UCSD-AML1 (cell line): Measurements from ENCODE around the gene SCTR.
A peak's percentile ranks its signal among the peaks of the same experiment; 100 is the strongest.

Experiments
- DNase-seq: peaks from one replicate; lab custom pipeline; 2025; ENCODE audit not compliant: unreplicated experiment; lab: John Stamatoyannopoulos, UW

The SCTR gene

DNA sequence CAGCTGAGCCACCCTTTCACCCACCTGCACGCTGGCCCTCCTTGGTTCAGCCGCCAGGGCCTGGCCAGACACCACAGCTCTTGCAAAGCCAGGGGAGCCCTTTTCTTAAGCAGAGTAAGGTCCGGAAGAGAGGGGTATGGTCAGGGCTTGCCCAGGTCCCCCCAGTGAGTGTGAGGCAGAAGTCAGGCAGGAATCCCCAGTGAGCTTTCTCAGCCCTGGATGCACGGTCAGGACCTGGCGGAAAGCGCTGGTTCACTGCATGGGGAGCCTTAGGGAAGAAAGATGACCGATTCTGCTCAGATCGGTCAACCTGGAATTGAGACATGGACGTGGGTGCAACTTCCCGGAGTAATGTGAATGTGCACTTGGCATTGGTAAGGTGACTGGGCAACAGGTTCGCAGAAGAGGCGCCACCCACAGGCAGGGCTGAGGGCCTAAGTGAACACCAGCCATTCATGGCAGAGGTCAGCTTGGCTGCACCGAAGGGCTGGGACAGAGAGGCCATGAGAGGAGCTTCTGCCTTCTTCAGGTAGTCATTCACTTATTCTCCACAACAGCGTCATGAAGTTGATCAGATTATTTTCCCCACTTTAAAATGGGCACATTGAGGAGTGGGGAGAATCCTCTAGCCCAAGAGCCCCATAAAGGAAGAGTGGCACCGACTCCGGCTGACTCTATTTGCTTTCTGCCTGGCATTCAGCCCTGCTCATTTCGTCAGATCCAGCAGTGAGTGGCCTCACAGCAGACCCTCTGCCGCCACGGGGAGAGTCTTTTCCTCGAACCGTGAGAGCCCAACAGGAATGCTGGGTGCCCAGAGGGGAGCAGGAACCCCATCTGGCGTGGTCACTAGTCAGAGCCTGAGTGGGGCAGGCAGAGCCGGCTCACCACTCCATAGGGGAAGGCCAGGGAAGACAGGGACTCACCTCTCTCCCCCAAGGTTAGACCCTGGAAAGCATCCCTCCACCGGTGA is 35.8 kb downstream of the SCTR start:
- no peak for DNase-seq

- DNase-seq, result peak; percentile 31
Observed at GRCh38 chr2:119487434-119488244, 36.6 kb downstream of the SCTR start.

DNA sequence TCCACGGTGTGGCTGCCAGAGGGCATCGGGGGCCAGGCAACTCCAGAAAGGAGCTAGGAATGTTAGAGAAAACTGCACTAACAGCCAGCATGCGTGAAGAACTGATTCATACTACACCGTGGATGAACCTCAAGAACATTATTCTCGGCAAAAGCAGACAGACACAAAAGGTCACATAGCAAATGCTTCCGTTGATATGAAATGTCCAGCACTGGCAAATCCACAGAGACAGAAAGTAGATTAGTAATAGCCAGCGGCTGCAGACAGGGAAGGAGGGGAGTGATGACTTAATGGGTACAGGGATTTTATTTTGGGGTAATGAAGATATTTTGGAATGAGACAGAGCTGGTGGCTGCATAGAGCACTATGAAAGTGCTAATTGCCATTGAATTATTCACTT is 37.4 kb downstream of the SCTR start:
- no peak for DNase-seq

DNA sequence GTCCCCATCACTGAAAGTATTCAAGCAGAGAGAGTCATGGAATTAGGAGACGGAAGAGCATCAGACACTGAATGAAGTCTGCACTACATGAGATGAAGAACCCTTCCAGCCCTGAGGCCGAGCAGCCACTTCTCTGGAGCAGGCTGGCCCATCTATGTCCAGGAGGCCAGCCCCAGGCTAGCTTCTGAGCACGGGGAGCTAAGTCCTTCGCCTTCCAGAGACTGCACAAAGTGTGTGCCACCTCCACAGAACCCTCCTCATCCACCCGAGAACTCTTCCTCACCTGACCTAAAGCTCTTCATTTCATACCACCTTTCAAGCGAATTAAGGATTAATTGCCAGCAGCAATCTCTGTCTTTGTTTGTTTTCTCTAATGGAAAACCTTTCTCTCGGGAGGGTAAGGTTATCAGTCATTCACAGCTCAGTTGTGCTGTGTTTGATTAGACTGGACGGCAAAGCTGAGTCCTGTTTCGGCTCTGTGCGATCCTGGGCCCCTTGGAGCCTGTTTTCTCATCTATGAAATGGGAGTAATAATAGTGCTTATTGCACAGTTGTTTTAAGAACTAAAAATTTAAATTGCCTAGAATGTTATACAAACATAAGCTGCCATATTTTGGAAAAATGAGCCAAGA is 38.0 kb downstream of the SCTR start:
- no peak for DNase-seq

- DNase-seq, result no peak
Observed at GRCh38 chr2:119485336-119486110, 38.8 kb downstream of the SCTR start.

- no peak for DNase-seq
Observed at GRCh38 chr2:119484834-119485233, 39.4 kb downstream of the SCTR start.

DNA sequence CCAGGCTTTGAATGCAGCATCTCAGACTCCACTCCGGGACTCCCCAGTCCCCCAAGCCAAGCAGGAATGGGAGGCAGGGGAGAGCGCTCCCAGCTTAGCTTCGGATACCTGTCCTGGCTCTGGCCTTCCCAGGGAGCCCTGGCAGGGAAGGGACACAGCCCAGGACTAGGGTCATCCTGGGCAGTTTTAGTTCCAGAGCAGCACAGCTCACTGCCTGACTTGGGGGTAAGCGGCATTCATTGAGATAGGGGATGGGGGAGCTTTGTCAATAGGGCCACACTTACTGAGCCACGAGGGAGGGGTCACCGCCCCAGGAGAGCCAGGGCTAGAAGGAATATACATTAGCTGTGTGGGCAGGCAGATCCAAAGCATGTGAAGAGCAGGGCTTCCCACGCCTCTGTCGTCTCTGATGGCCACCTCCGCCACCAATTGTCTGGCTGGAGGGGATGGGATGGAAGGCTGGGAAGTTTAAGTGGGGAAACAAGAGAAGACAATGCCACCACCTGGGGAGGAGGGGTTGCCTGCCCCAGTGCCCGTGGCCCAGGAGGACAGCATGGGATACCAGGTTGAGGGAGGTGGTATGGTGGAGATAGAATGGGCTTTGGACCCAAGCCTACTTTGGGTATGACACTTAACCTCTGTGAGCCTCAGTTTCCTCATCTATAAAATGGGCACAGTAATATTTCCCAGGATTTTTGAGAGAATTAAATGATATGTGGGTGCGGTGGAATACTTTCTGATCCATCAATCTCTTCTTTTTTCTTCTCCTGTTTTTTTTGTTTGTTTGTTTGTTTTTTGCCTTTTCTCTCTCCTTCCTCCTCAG is 40.2 kb downstream of the SCTR start:
- DNase-seq, result no peak

- DNase-seq, result no peak
Observed at GRCh38 chr2:119483395-119483753, 40.9 kb downstream of the SCTR start.

GRCh38 chr2:119482481-119483394 is 41.5 kb downstream of the SCTR start:
- DNase-seq, result no peak

DNA sequence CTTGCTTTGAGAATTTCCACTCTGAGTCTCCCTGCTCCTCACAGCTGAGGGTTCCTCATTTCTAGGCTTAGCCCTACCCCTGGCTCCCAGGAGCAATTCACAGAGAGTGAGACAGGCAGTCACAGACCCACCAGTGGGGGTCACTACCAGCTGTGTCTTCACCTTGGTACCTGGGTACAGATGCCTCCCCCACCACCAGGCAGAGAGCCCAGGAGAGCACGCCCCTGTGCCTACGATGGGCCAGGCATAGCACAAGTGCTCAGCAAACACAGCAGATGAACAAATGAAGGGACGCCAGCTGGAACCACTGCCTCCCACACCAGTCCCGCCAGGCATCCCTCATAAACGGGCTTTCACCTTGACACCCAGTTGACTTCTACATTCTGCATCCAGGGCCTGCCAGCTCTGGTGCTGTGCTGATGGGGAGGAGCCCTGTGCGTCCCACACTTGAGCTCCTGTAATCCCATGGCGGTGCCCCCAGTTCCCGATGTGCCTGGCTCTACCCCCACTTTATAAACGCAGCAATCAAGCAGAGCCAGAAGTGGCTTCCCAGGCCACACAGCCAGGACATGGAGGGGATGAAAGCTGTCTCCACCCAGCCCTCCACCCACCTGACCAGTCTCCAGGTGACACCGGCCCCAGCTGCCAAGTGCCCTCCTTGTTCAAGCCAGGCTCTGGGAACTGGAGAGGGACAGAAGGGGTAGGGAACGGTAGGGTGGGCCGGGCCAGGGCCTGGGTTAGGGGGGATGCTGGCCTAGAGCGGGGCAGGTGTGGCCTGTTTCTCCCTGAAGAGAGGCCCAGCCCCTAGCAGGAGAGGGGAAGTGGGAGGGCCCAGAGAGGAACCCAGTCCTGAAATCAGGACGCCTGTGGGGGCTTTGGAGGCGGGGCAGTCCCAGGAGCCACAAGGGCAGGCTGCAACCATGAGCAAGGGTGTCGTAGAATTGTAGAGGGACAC is 42.5 kb downstream of the SCTR start:
- DNase-seq, result no peak

GRCh38 chr2:119480718-119481142 is 43.6 kb downstream of the SCTR start:
- DNase-seq, result no peak

DNA sequence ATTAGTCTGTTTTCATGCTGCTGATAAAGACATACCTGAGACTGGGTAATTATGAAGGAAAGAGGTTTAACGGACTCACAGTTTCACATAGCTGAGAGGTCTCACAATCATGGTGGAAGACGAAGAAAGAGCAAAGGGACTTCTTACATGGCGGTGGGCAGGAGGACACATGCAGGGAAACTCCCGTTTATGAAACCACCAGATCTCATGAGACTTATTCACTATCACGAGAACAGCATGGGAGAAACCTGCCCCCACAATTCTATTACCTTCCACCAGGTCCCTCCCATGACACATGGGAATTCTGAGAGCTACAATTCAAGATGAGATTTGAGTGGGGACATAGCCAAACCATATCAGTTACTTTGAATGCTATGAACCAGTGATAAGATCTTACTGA is 44.1 kb downstream of the SCTR start:
- no peak for DNase-seq

DNA sequence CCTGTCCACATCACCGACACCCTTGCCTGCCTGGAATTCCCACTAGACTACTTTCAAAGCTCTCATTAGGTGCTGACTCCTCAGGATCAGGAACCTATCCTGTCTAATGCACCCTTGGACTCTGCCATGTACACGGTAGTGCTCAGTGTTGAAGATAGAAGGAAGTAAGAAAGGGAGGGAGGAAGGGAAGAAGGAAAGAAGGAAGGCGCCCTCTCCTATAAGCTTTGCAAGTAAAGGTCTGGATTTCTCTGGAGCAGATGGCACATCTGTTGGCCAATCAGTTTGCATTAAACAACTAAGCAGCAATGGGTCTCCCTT is 45.3 kb downstream of the SCTR start:
- no peak for DNase-seq

DNA sequence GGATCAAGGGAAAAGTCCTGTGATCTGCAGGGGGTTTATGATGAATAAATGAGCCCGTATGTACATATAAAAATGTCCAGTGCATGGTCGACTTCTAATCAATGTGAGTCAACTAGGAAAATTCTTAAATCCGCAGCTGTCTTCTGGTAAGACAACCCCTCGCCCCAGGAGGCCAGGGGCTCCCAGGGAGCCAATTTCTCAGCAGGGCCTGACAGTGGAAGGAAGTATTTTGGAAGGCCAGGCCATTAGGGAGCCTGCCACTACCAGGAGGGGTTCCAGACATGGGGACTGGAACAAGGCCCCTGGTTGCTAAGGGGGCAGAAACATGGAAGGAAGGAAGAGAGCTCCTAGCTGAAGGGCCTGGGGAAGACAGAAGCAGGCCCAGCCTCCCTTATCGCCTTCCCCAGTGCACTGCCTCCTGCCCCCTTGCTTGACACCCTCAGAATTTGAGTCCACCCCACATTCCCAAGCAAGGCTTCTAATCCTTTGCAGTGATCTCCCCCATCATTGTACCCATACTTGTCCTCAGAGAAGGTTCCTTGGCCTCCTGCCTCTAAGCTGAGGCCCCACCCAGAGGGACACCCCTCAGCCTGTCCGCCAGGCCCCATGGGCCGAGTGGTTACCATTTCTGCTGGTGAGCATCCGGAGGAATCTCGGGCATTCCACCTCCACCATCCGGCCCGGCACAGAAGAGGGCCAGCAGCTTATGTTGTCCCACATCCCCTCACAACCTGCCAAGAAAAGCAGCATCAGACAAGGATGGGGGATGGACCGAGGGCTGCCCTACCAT is 45.9 kb downstream of the SCTR start:
- DNase-seq, result no peak

DNA sequence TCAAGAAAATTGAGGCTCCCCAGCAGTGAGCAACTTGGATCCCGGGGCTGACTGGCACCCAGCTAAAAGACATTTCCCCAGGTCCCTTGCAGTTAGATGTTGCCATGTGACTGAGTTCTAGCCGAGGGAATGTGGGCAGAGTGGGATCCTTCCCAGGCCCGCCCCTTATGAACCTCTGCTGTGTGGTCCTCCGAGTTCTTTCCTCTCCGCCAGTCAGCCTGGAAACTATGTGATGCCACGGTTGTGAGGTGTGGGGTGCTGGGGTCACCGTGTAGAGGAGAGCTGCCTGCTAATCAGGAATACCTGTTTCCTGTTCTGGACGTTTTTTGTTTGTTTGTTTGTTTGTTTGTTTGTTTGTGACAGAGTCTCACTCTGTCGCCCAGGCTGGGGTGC is 47.2 kb downstream of the SCTR start:
- no peak for DNase-seq

DNA sequence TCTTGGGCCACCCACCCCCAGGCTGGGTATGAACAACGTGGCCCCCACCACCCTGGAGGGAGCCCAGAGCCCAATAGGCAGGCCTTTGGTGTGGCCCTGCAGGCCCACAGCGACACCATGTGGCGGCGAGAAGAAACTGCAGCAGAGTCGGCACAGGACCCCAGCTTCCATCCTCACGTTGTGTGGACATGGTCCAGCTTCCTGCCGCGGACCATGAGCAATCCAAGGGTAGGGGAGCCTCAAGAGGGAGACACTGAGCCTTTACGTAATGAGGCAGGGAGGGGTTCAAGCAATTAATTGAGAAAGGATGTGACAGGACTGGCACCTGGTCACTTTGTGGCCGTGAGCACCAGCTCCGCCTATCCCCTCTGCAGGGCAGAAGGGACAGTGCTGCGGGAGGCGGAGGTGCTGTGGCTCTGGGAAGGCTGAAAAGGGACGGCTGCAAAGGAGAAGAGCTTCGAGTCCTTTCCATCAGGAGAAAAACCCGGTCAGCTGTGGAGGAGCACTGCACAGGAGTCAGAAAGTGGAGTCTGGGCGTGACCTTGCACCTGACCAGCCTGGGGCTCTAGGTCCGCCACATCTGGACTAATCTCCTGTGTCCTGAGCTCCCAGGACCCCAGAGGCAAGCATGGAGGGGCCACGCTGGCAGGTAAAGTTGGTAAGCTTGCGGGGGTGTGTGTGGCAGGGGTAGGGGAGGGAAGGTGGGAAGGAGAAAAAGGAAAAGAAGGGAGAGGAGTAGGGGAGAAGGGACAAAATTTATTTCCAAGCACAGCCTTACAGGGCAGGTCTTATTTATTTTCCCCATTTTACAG is 47.8 kb downstream of the SCTR start:
- peak; percentile 45 for DNase-seq
